Tibial artery (tissue), 4 donors: ENCODE data around the gene MYRFL.

Source experiments
- DNase-seq, 2 donors: peaks; one replicate each; pipeline ENCODE4 v3.0.0-alpha.2; 2019
- H3K27ac ChIP-seq, 2 donors: fragments of 200-600 bp; sonication (generic) in 1 of 2; 1 replicate in 1 of 2; 2 replicates in 1 of 2; pipeline ENCODE4 v1.5.1; 2018 to 2019; ENCODE audit warnings: mild to moderate bottlenecking in 1 of 2
- H3K27me3 ChIP-seq, 2 donors: fragments of 200-600 bp; sonication (generic) in 1 of 2; one replicate each; pipeline versions ENCODE4 v1.5.1 to v1.6.0; 2016 to 2019
- H3K36me3 ChIP-seq, 3 donors: fragments of 200-600 bp; sonication (generic) in 2 of 3; one replicate each; pipeline ENCODE4 v1.5.1; 2016 to 2019; ENCODE audit warnings: mild to moderate bottlenecking in 2 of 3
- H3K4me1 ChIP-seq, 4 donors: fragments of 200-600 bp; sonication (generic) in 2 of 4; 1 replicate in 3 of 4; 2 replicates in 1 of 4; pipeline ENCODE4 v1.5.1; 2016 to 2019
- H3K4me3 ChIP-seq, 2 donors: fragments of 200-600 bp; sonication (generic) in 1 of 2; 1 replicate in 1 of 2; 2 replicates in 1 of 2; pipeline ENCODE4 v1.5.1; 2018 to 2019; ENCODE audit warnings: mild to moderate bottlenecking in 2 of 2
- H3K9me3 ChIP-seq, 3 donors: fragments of 200-600 bp; sonication (generic) in 1 of 3; one replicate each; pipeline ENCODE4 v1.5.1; 2016 to 2019
- CTCF ChIP-seq, 2 experiments: fragments of 200-600 bp in 1 of 2; fragments of 450-650 bp in 1 of 2; IDR thresholded peaks; one replicate each; pipeline ENCODE4 v1.5.1; 2017 to 2019; ENCODE audit warnings: antibody characterized with exemption in 2 of 2, mild to moderate bottlenecking in 1 of 2, moderate library complexity in 1 of 2
- intact Hi-C: fragments of 100-400 bp; cut with DNase I; formaldehyde crosslinking; loops from one replicate; pipeline ENCODE4 v1.15.0; 2023; ENCODE audit warnings: low total_unique reads

Gene MYRFL

DNA sequence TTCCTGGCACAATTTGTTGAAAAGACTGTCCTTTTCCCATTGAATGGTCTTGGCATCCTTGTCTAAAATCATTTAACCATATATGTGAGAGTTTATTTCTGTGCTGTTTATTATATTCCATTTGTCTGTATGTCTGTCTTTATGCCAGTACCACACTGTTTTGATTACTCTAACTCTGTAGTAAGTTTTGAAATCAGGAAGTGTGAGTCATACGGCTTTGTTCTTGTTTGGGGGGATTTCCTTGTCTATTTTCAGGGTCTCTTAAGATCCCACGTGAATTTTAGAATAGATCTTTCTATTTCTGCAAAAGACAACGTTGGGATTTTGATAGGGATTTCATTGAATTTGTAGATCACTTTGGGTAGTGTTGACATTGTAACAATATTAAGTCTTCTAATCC lies 88.5 kb downstream of the MYRFL start:
- no peaks in the 10 kb centered on the region for H3K36me3 ChIP-seq
- no peak for DNase-seq
- H3K27me3 ChIP-seq = no peaks in the 10 kb centered on the region
- H3K4me3 ChIP-seq = no peak overlapping the region
- no peak for TF ChIP-seq CTCF (IDR thresholded peaks at IDR 0.05)
- peaks cover 0 to 11% (median 7%) of the 10 kb centered on the region in 4 donors for H3K4me1 ChIP-seq
- no peak overlapping the region for H3K27ac ChIP-seq
- intact Hi-C loops = no loop called here
- H3K9me3 ChIP-seq = no peaks in the 10 kb centered on the region

DNA sequence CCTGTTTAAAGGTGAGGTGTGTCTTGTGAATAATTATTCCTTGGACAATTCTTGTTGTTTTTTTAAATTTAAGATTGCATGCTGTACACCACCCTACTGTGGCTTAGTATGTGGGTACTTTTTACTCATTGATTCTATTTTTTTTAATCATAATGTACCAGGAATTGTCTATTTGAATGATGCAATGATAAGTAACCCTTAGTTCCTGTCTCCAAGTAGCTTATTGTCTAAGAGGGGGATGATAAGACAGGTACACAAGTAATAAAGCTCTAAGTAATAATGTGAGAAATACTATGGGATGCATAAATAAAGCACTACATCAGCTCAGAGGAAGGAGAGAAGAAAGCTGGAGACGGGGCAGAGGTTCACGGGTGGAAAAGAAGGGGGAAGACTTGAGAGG lies 90.9 kb downstream of the MYRFL start:
- Histone ChIP-seq H3K27ac (no peak overlapping the region), H3K4me1 (peaks cover 0 to 11% (median 7%) of the 10 kb centered on the region in 4 donors), H3K27me3 (no peaks in the 10 kb centered on the region), H3K36me3 (no peaks in the 10 kb centered on the region), H3K4me3 (no peak overlapping the region), H3K9me3 (no peaks in the 10 kb centered on the region)
- intact Hi-C loops = no loop called here
- DNase-seq = no peak
- no peak for TF ChIP-seq CTCF (IDR thresholded peaks at IDR 0.05)

DNA sequence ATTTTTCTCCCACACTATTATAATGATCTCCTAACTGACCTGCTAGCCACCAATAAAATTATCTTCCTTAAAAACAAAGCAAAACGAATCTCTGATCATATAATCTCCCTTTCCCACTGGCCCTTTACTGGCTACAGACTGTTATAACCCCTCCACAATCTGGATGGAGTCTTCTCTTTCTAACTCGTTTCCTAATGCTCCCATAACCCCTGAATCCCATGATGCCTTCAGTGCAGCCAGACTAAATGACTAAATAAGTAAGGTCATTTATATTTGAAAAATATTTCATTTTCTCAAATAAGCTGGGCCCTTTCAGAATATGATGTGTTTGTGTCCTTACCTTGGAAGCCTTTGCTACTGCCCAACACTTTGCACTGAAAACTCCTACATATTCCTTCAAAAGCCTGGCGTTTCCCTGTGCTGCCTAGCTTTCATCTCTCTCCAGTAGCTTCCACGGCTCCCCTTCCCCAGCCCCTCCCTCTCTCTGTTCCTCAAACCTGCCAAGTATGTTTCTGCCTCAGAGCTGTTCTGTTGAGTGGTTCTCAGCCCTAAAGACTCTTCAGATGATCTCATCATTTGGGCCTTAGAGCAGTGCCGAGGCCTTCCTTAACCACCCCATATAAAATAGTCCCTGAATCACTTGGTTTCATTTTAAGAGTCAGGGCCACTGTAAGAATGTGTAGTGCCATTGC lies 91.7 kb downstream of the MYRFL start:
- Histone ChIP-seq H3K27me3 (no peaks in the 10 kb centered on the region), H3K4me3 (no peak overlapping the region), H3K9me3 (no peaks in the 10 kb centered on the region), H3K36me3 (no peaks in the 10 kb centered on the region), H3K27ac (peak overlapping the region; percentile 48 to 55), H3K4me1 (peaks cover 0 to 11% (median 7%) of the 10 kb centered on the region in 4 donors)
- intact Hi-C loops = no loop called here
- no peak for DNase-seq
- no peak for TF ChIP-seq CTCF (IDR thresholded peaks at IDR 0.05)

DNA sequence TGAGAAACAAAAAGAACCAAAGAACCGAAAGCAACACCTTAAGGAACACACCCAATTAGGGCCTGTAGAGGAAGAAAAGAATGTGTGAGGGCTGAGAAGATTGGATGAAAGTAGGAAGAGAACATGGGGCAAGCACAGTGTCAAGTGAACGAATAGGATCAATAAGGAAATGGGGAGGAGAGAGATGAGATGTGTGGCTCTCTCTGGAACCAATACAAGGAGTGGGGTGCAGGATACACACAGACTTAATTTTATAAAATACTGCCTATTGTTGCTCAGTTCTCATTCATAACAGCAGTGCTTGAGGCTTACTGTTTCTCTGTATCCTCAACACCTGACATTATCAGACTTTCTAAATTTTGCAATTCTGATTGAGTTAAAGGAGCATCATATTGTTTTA lies 93.3 kb downstream of the MYRFL start:
- no peak for DNase-seq
- intact Hi-C loops = no loop called here
- H3K4me1 ChIP-seq = peaks cover 0 to 11% (median 7%) of the 10 kb centered on the region in 4 donors
- H3K36me3 ChIP-seq = no peaks in the 10 kb centered on the region
- H3K9me3 ChIP-seq = no peaks in the 10 kb centered on the region
- H3K4me3 ChIP-seq = no peak overlapping the region
- no peaks in the 10 kb centered on the region for H3K27me3 ChIP-seq
- no peak overlapping the region for H3K27ac ChIP-seq
- TF ChIP-seq CTCF (IDR thresholded peaks at IDR 0.05) = no peak

DNA sequence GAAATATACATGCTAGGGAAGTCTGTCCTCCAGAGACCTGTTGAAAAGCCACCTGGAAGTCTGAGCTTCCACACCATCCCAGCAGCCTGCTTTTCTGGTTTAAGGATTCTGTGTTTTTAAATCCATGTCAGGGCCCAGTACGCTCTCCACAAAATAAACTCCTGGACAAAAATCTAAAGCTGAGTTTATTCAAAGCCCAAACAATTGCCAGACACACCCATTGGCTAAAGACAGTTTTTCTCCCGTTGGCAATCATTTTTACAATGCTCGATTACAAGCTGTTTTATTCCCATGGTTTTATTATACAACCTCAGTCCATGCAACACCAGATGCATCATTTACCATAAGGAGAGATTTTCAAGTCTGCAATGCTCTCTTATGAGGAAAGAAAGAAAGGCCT lies 94.5 kb downstream of the MYRFL start:
- Histone ChIP-seq H3K27ac (no peak overlapping the region), H3K27me3 (no peaks in the 10 kb centered on the region), H3K4me3 (no peak overlapping the region), H3K9me3 (no peaks in the 10 kb centered on the region), H3K36me3 (no peaks in the 10 kb centered on the region), H3K4me1 (peaks cover 0 to 11% (median 7%) of the 10 kb centered on the region in 4 donors)
- intact Hi-C loops = no loop called here
- TF ChIP-seq CTCF (IDR thresholded peaks at IDR 0.05) = no peak
- no peak for DNase-seq

GRCh38 chr12:69921831-69922230 lies 96.8 kb downstream of the MYRFL start:
- Histone ChIP-seq H3K4me3 (no peak overlapping the region), H3K9me3 (no peaks in the 10 kb centered on the region), H3K36me3 (no peaks in the 10 kb centered on the region), H3K27me3 (no peaks in the 10 kb centered on the region), H3K4me1 (peaks cover 0 to 7% (median 3%) of the 10 kb centered on the region in 4 donors), H3K27ac (no peak overlapping the region)
- DNase-seq = no peak
- no peak for TF ChIP-seq CTCF (IDR thresholded peaks at IDR 0.05)
- intact Hi-C loops = no loop called here
